IPS-15b (cell line): Measurements from ENCODE around the gene KRT3.

Source experiments
- H3K27me3 ChIP-seq: one replicate; pipeline ENCODE4 v1.6.1; 2013; ENCODE audit warnings: low read length; ENCODE audit not compliant: control insufficient read depth, insufficient read depth
- H3K36me3 ChIP-seq: one replicate; pipeline ENCODE4 v1.6.1; 2013; ENCODE audit warnings: low read length; ENCODE audit not compliant: control insufficient read depth, insufficient read depth
- H3K4me1 ChIP-seq: one replicate; pipeline ENCODE4 v1.6.1; 2013; ENCODE audit warnings: mild to moderate bottlenecking, low read length; ENCODE audit not compliant: control insufficient read depth, insufficient read depth
- H3K4me3 ChIP-seq: one replicate; pipeline ENCODE4 v1.5.1; 2013; ENCODE audit warnings: low read depth, low read length
- H3K9ac ChIP-seq: one replicate; pipeline ENCODE4 v1.6.1; 2013; ENCODE audit warnings: low read depth, mild to moderate bottlenecking, low read length
- H3K9me3 ChIP-seq: one replicate; pipeline ENCODE4 v1.6.1; 2013; ENCODE audit warnings: mild to moderate bottlenecking, low read length; ENCODE audit not compliant: control insufficient read depth, insufficient read depth

Gene KRT3

GRCh38 chr12:52809166-52809565 is 13.2 kb upstream of the KRT3 start:
- Histone ChIP-seq H3K36me3 (no peaks in the 10 kb centered on the region), H3K9ac (no peak overlapping the region), H3K4me1 (no peaks in the 10 kb centered on the region), H3K9me3 (no peaks in the 10 kb centered on the region), H3K4me3 (no peak overlapping the region), H3K27me3 (no peaks in the 10 kb centered on the region)

- H3K4me3 ChIP-seq = no peak overlapping the region
- H3K4me1 ChIP-seq = no peaks in the 10 kb centered on the region
- no peak overlapping the region for H3K9ac ChIP-seq
- no peaks in the 10 kb centered on the region for H3K36me3 ChIP-seq
- H3K27me3 ChIP-seq = no peaks in the 10 kb centered on the region
- H3K9me3 ChIP-seq = no peaks in the 10 kb centered on the region
Observed at GRCh38 chr12:52808573-52809160, 12.8 kb upstream of the KRT3 start.

DNA sequence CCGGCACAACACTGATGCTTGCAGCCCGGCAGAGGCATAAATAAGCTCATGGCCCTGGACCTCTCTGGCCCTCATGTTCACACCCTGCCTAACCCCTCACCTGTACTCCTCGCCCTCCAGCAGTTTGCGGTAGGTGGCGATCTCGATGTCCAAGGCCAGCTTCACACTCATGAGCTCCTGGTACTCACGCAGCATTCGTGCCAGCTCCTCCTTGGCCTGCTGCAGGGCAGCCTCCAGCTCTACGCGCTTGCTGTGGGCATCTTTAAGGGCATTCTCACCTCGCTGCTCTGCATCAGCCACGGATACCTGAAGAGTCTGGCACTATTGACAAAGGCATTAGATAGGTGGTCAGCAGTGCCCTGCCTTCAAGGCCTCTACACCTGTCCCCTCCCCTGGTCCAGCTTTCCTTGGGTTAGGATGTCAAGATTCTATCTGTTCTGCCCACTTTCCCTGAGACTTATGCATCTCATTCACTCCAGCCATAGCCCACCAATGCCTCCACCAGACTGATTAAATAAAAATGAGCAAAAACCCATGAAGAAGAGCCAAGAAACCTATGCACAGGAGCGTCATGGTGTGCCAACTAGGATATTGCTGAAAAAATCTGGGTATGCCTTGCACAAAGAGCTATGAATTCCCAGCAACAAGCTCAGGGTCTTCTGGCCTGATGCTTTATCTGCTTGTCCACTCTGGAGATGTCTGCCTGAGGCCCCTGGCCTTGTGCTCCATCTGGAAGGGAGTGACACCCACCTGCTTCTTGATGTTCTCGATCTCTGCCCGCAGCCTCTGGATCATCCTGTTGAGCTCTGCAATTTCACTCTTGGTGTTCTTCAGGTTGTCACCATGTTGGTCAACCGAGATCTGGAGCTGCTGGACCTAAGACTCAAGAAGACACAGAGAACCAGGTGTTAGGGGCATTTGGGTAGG is 11.9 kb upstream of the KRT3 start:
- Histone ChIP-seq H3K9me3 (no peaks in the 10 kb centered on the region), H3K9ac (no peak overlapping the region), H3K4me3 (no peak overlapping the region), H3K27me3 (no peaks in the 10 kb centered on the region), H3K4me1 (no peaks in the 10 kb centered on the region), H3K36me3 (no peaks in the 10 kb centered on the region)

DNA sequence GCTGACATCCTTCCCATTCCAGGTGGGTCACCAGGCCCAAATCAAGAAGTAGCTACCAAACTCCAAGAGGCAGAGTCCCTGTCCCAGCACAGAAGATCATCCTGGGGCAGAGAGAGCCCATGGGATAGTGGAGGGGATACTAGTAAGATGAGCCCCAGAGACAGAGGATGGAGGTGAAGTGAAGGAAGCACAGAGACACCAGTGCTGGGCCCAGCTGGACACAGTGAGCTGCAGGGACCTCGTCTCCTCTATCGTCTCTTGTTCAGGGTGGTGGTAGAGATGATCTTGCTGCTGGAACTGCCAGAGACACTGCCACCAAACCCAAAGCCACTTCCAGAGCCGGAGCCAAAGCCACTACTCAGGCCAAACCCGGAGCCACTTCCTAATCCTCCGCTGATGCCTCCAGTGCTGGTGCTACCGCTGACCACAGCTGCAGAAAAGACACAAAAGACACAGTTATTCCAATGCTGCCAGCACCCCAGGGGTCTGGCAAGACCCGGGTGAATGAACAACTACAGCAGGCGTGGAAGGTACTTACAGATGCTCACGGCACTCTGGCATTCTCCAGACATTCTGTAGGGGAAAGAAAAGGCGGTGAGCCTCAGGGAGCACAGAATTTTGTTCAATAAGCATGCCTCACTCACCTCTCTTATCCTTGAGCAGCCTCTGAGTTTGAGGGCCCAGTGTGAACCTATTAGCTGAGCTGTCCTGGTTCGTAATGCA is 11.1 kb upstream of the KRT3 start:
- H3K9me3 ChIP-seq = no peaks in the 10 kb centered on the region
- no peaks in the 10 kb centered on the region for H3K27me3 ChIP-seq
- no peak overlapping the region for H3K4me3 ChIP-seq
- no peak overlapping the region for H3K9ac ChIP-seq
- H3K4me1 ChIP-seq = no peaks in the 10 kb centered on the region
- no peaks in the 10 kb centered on the region for H3K36me3 ChIP-seq

GRCh38 chr12:52806169-52806811 is 10.4 kb upstream of the KRT3 start:
- Histone ChIP-seq H3K4me3 (no peak overlapping the region), H3K9ac (no peak overlapping the region), H3K36me3 (no peaks in the 10 kb centered on the region), H3K9me3 (no peaks in the 10 kb centered on the region), H3K4me1 (peaks cover 2% of the 10 kb centered on the region), H3K27me3 (no peaks in the 10 kb centered on the region)

DNA sequence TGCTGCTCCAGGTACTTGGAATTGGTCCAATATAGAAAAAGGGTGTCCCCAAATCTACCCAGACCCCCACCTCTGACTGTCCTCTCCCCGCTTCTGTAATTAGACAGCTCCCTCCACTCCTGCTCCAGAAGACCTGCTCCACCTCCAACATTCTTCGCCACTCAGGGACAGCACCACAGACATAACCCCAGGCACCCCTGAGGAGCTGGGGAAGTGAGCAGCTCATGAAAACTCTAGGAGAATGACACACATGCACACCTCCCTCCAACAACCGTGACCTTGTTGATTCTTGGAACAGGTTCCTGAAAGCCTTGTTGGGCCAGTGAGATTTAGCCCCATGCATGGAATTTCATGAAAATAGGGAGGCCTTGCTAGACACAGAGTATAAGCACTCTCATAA is 9.8 kb upstream of the KRT3 start:
- Histone ChIP-seq H3K9me3 (no peaks in the 10 kb centered on the region), H3K9ac (no peak overlapping the region), H3K36me3 (no peaks in the 10 kb centered on the region), H3K4me3 (no peak overlapping the region), H3K4me1 (peaks cover 4% of the 10 kb centered on the region), H3K27me3 (no peaks in the 10 kb centered on the region)

DNA sequence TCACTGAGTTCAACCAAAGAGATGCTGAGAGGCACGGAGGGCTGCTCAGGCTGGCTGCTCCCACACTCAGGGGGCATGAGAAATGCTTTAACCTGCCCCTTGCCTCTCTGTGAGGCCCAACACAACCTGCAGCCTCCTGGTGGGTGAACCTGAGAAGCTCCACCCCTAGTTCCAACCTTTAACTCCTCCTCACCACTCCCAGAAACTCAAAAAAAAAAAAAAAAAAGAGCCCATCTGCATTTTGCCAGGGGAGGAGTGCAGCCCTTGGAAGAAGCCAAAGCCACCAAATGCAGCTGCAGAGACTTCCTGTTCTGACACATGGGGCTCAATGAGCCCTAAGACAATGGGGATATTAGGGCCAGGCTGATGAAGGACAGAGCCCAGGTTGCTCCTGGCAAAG is 9.1 kb upstream of the KRT3 start:
- H3K4me1 ChIP-seq = peaks cover 5% of the 10 kb centered on the region
- no peak overlapping the region for H3K4me3 ChIP-seq
- no peaks in the 10 kb centered on the region for H3K9me3 ChIP-seq
- no peak overlapping the region for H3K9ac ChIP-seq
- H3K27me3 ChIP-seq = no peaks in the 10 kb centered on the region
- H3K36me3 ChIP-seq = no peaks in the 10 kb centered on the region

GRCh38 chr12:52802442-52802841 is 6.5 kb upstream of the KRT3 start:
- H3K4me3 ChIP-seq = no peak overlapping the region
- no peaks in the 10 kb centered on the region for H3K27me3 ChIP-seq
- H3K4me1 ChIP-seq = peaks cover 8% of the 10 kb centered on the region
- H3K9ac ChIP-seq = no peak overlapping the region
- no peaks in the 10 kb centered on the region for H3K36me3 ChIP-seq
- no peaks in the 10 kb centered on the region for H3K9me3 ChIP-seq

- Histone ChIP-seq H3K9ac (no peak overlapping the region), H3K36me3 (no peaks in the 10 kb centered on the region), H3K27me3 (no peaks in the 10 kb centered on the region), H3K4me3 (no peak overlapping the region), H3K4me1 (peaks cover 8% of the 10 kb centered on the region), H3K9me3 (no peaks in the 10 kb centered on the region)
Observed at GRCh38 chr12:52801773-52802172, 5.9 kb upstream of the KRT3 start.

GRCh38 chr12:52800259-52800917 is 4.5 kb upstream of the KRT3 start:
- Histone ChIP-seq H3K9ac (no peak overlapping the region), H3K4me3 (no peak overlapping the region), H3K36me3 (no peaks in the 10 kb centered on the region), H3K27me3 (no peaks in the 10 kb centered on the region), H3K9me3 (no peaks in the 10 kb centered on the region), H3K4me1 (peaks cover 8% of the 10 kb centered on the region)

DNA sequence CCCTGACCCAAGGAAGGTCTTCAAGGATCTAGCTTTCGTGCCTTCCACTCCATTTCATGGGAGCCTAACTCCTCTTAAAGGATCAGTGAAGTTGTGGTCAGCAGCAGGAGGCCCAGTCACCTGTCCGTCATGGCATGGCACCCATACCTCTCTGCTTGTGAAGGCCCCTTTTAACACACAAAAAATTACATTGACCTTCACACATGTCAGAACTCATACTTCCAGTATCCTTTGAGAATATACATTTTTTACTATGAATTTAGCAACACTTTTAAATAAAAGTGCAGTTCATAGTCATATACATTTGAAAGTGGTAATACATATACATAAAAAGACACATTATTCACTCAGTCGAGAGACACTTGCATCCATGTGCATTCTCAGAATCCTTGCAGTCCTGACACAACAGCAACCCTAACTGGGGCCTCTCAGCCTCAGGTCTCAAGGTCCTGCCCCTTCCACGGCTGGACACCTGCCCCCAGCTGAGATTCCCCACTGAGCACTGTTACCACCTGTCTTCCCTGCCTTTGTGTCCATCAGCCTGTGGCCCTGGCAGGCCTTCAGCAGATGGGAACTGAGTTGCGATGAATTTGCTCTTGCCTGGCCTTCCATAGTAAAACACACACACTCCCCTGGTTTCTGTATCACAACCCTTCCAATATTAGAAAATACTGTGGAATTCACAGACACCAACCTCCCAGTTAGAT is 3.7 kb upstream of the KRT3 start:
- Histone ChIP-seq H3K9me3 (no peaks in the 10 kb centered on the region), H3K9ac (no peak overlapping the region), H3K36me3 (no peaks in the 10 kb centered on the region), H3K4me1 (peaks cover 8% of the 10 kb centered on the region), H3K4me3 (no peak overlapping the region), H3K27me3 (no peaks in the 10 kb centered on the region)
